Measurements from ENCODE around the gene IFIT3. TPM values are rescaled to one million over a fixed set of nuclear protein-coding genes. Genes with fewer than 3 reads are reported as not detected.

Gene IFIT3
- total RNA-seq, 2 experiments from 2014 or later = 19.2 to 21.1 TPM

GRCh38 chr10:89382757-89383156, 55.0 kb downstream of the IFIT3 start:
- H3K36me3 Mint-ChIP-seq (ENCODE audit: low read depth) = no peaks in the 10 kb centered on the region
- intact Hi-C loops (cut with DNase I, micrococcal nuclease) = no loop called here
- no peak for DNase-seq
- ATAC-seq = peak; percentile 76
- no peaks in the 10 kb centered on the region for H3K9me3 Mint-ChIP-seq (ENCODE audit: low read depth)
- no peak overlapping the region for H3K4me3 Mint-ChIP-seq
- ChIA-PET CTCF (no interaction called here), POLR2A (no interaction called here)
- H3K27me3 Mint-ChIP-seq = no peaks in the 10 kb centered on the region
- H3K4me1 Mint-ChIP-seq = peaks cover 3% of the 10 kb centered on the region
- no peak overlapping the region for H3K27ac Mint-ChIP-seq

GRCh38 chr10:89384474-89385340, 56.9 kb downstream of the IFIT3 start:
- Mint-ChIP-seq H3K9me3 (ENCODE audit: low read depth) (no peaks in the 10 kb centered on the region), H3K36me3 (ENCODE audit: low read depth) (no peaks in the 10 kb centered on the region), H3K27ac (no peak overlapping the region), H3K27me3 (no peaks in the 10 kb centered on the region), H3K4me1 (peaks cover 3% of the 10 kb centered on the region), H3K4me3 (no peak overlapping the region)
- ChIA-PET CTCF (interaction anchor here (0.6 to 1.2 kb wide), 2 partner anchors 15 to 260 kb away, joined by 3 read pairs; no protein-coding TSS in a partner anchor), POLR2A (no interaction called here)
- DNase-seq (no peak), ATAC-seq (no peak)
- intact Hi-C loops (cut with DNase I, micrococcal nuclease) = no loop called here

GRCh38 chr10:89388806-89389205, 61.0 kb downstream of the IFIT3 start:
- Mint-ChIP-seq H3K9me3 (ENCODE audit: low read depth) (no peaks in the 10 kb centered on the region), H3K27ac (no peak overlapping the region), H3K36me3 (ENCODE audit: low read depth) (no peaks in the 10 kb centered on the region), H3K27me3 (no peaks in the 10 kb centered on the region), H3K4me3 (no peak overlapping the region), H3K4me1 (peaks cover 13% of the 10 kb centered on the region)
- ChIA-PET POLR2A (no interaction called here), CTCF (interaction anchor here (0.7 to 1.3 kb wide), 2 partner anchors 20 to 42 kb away, joined by 3 to 5 read pairs; no protein-coding TSS in a partner anchor)
- no peak for ATAC-seq
- DNase-seq = no peak
- intact Hi-C loops (cut with DNase I, micrococcal nuclease) = no loop called here

GRCh38 chr10:89389254-89389653, 61.5 kb downstream of the IFIT3 start:
- Mint-ChIP-seq H3K36me3 (ENCODE audit: low read depth) (no peaks in the 10 kb centered on the region), H3K9me3 (ENCODE audit: low read depth) (no peaks in the 10 kb centered on the region), H3K4me3 (no peak overlapping the region), H3K27ac (no peak overlapping the region), H3K27me3 (no peaks in the 10 kb centered on the region), H3K4me1 (peaks cover 17% of the 10 kb centered on the region)
- intact Hi-C loops (cut with DNase I, micrococcal nuclease) = no loop called here
- DNase-seq = no peak
- ChIA-PET POLR2A (no interaction called here), CTCF (interaction anchor here (0.6 to 1.3 kb wide), 2 partner anchors 20 to 305 kb away, joined by 3 to 5 read pairs; no protein-coding TSS in a partner anchor)
- ATAC-seq = no peak

Other genes with a start within 250 kb of the IFIT3 start
- gene CH25H, start 120.7 kb upstream of the IFIT3 start, total RNA-seq = not detected
- 10 to 100 TPM; 17.0 to 22.1 TPM for gene LIPA, start 76.2 kb upstream of the IFIT3 start, total RNA-seq
- 10 to 100 TPM; 38.2 to 43.5 TPM for gene IFIT2, start 26.0 kb upstream of the IFIT3 start, total RNA-seq
- not detected for gene IFIT1B, start 50.1 kb downstream of the IFIT3 start, total RNA-seq
- gene IFIT1, start 64.6 kb downstream of the IFIT3 start, total RNA-seq = 1 to 10 TPM; 5.9 to 6.5 TPM
- 10 to 100 TPM; 14.4 to 14.9 TPM for gene IFIT5, start 86.6 kb downstream of the IFIT3 start, total RNA-seq
- not detected for gene SLC16A12, start 207.6 kb downstream of the IFIT3 start, total RNA-seq

Measured in activated CD4-positive, alpha-beta T cell treated with anti-CD3 and anti-CD28 coated beads for 36 hours (primary cell).